Stomach (tissue), 4 donors: ENCODE results near the gene MSL3B.

Source experiments
- CTCF ChIP-seq, 7 experiments: fragments of 450-650 bp in 4 of 7; fragments of 200-600 bp in 3 of 7; sonication (generic) in 3 of 7; IDR thresholded peaks; one replicate each; pipeline ENCODE4 v1.5.1; 2016 to 2019; ENCODE audit warnings: antibody characterized with exemption in 7 of 7, control low read depth in 2 of 7, mild to moderate bottlenecking in 1 of 7
- POLR2A ChIP-seq, 4 donors: fragments of 450-650 bp; IDR thresholded peaks; one replicate each; pipeline ENCODE4 v1.6.1; 2016; ENCODE audit warnings: antibody characterized with exemption in 4 of 4, control low read depth in 2 of 4, mild to moderate bottlenecking in 1 of 4, moderate library complexity in 1 of 4
- POLR2AphosphoS5 ChIP-seq, 3 donors: sonication (generic); formaldehyde crosslinking; IDR thresholded peaks; one replicate each; pipeline ENCODE4 v1.6.1; 2016; ENCODE audit warnings: antibody characterized with exemption in 3 of 3

- TF ChIP-seq POLR2A (IDR thresholded peaks at IDR 0.05) (no peak), CTCF (IDR thresholded peaks at IDR 0.05) (no peak), POLR2AphosphoS5 (IDR thresholded peaks at IDR 0.05) (no peak)
Observed at GRCh38 chr2:233831861-233832260, 36.3 kb downstream of the MSL3B start.
